Astrocyte (in vitro differentiated cells and primary cell): ENCODE measurements around the gene LMAN1L. TPM values are rescaled to one million over a fixed set of nuclear protein-coding genes. Genes with fewer than 3 reads are reported as not detected.

ENCODE experiments used
- DNase-seq: peaks from one replicate; pipeline ENCODE4 v3.0.0-alpha.2; 2010; ENCODE audit warnings: low read depth
- FAIRE-seq: peaks from 2 replicates; lab custom pipeline; 2011; peaks lifted over from hg19 to GRCh38; lab: Jason Lieb, UNC
- H2AFZ ChIP-seq: 2 replicates; pipeline ENCODE4 v1.6.0; 2012; ENCODE audit warnings: low read depth, low read length, inconsistent platforms
- H3K27ac ChIP-seq: 2 replicates; pipeline ENCODE4 v1.5.1; 2011; ENCODE audit warnings: low read depth, low read length, inconsistent platforms
- H3K27me3 ChIP-seq: 2 replicates; pipeline ENCODE4 v1.6.0; 2011; ENCODE audit warnings: low read length, inconsistent platforms; ENCODE audit not compliant: insufficient read depth
- H3K36me3 ChIP-seq: 2 replicates; pipeline ENCODE4 v1.5.1; 2011; ENCODE audit warnings: low read length, inconsistent platforms; ENCODE audit not compliant: insufficient read depth
- H3K4me1 ChIP-seq: 2 replicates; pipeline ENCODE4 v1.5.1; 2011; ENCODE audit warnings: low read length, inconsistent platforms; ENCODE audit not compliant: insufficient read depth
- H3K4me2 ChIP-seq: 2 replicates; pipeline ENCODE4 v1.6.0; 2012; ENCODE audit warnings: low read length, inconsistent platforms
- H3K4me3 ChIP-seq: 2 replicates; pipeline ENCODE4 v1.5.1; 2011; ENCODE audit warnings: low read depth, mild to moderate bottlenecking, low read length, inconsistent platforms; ENCODE audit not compliant: insufficient read depth
- H3K79me2 ChIP-seq: 2 replicates; pipeline ENCODE4 v1.6.0; 2012; ENCODE audit warnings: mild to moderate bottlenecking, low read length, inconsistent platforms; ENCODE audit not compliant: insufficient read depth
- H3K9ac ChIP-seq: 2 replicates; pipeline ENCODE4 v1.6.0; 2012; ENCODE audit warnings: mild to moderate bottlenecking, low read length, inconsistent platforms
- H3K9me3 ChIP-seq: 2 replicates; pipeline ENCODE4 v1.5.1; 2012; ENCODE audit warnings: low read depth, mild to moderate bottlenecking, low read length, inconsistent platforms; ENCODE audit not compliant: insufficient read depth
- H4K20me1 ChIP-seq: 2 replicates; pipeline ENCODE4 v1.6.0; 2012; ENCODE audit warnings: low read length, inconsistent platforms; ENCODE audit not compliant: insufficient read depth
- H3K27ac Mint-ChIP-seq: one replicate; pipeline ENCODE4 v1.8.0; 2021; ENCODE audit warnings: mild to moderate bottlenecking, mixed read lengths; ENCODE audit not compliant: unreplicated experiment
- H3K27me3 Mint-ChIP-seq: one replicate; pipeline ENCODE4 v1.8.0; 2021; ENCODE audit warnings: low read depth, mixed read lengths; ENCODE audit not compliant: unreplicated experiment
- H3K36me3 Mint-ChIP-seq: one replicate; pipeline ENCODE4 v1.8.0; 2021; ENCODE audit warnings: low read depth, mixed read lengths; ENCODE audit not compliant: unreplicated experiment
- H3K4me1 Mint-ChIP-seq: one replicate; pipeline ENCODE4 v1.8.0; 2021; ENCODE audit warnings: low read depth, mixed read lengths; ENCODE audit not compliant: unreplicated experiment
- H3K4me3 Mint-ChIP-seq: one replicate; pipeline ENCODE4 v1.8.0; 2021; ENCODE audit warnings: mild to moderate bottlenecking, moderate library complexity, mixed read lengths; ENCODE audit not compliant: unreplicated experiment
- H3K9me3 Mint-ChIP-seq: one replicate; pipeline ENCODE4 v1.8.0; 2021; ENCODE audit warnings: mild to moderate bottlenecking, mixed read lengths; ENCODE audit not compliant: unreplicated experiment
- CTCF ChIP-seq: IDR thresholded peaks from 2 replicates; pipeline ENCODE4 v1.5.1; 2011; ENCODE audit warnings: low read depth, mild to moderate bottlenecking, inconsistent platforms, low read length, moderate library complexity; ENCODE audit not compliant: insufficient read depth
- EZH2 ChIP-seq: IDR thresholded peaks from 2 replicates; pipeline ENCODE4 v1.6.1; 2012; ENCODE audit warnings: mild to moderate bottlenecking, low read length, inconsistent platforms; ENCODE audit not compliant: insufficient read depth
- total RNA-seq: library from RNA; stranded (reverse); gene quantifications from 2 replicates; pipeline ENCODE4 v1.2.1, GENCODE V29; 2021

LMAN1L gene
- total RNA-seq, 1 donor from 2014 or later: 0.32 TPM

DNA sequence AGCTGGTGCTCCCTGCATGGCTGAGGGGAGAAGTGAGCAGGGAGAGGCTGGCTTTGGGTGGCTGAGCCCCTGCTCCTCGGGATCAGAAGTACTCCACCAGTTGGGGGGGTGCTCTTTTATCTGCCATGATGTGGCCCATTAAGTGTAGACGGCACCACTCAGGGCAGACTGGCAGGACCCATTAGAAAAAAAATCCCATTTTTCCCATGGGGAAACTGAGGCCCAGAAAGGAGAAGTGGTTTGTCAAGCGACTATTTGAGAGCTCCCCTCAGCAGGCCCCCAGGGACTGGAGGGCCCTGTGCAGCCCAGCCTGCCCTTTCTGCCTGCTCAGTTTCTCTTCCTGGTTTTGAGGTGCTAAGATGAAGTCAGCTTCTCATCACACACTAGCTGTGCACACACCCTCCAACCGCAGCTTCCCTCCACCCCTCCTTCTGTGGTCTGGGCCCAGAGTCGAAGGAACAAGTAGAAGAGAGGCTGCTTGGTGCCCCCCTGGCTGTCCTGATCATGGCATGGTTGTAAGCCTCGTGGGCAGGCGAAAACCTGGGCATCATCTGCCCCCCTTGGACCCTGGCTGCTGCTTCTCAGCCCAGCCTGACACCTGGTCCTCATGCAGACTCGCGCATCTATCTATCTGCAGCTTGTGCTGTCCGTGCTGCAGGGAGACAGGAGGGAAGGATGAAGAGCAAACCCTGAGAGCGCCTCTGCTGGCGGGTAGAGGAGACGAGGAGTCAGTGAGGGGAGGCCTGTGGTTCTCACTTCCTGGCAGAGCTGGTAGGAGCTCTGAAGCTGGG is 25.2 kb upstream of the LMAN1L start:
- H3K4me2 ChIP-seq: peak overlapping the region; percentile 69
- H3K9me3 Mint-ChIP-seq: no peaks in the 10 kb centered on the region
- no peaks in the 10 kb centered on the region for H3K27me3 ChIP-seq
- peaks cover 95% of the 10 kb centered on the region for H4K20me1 ChIP-seq
- peaks cover 70% of the 10 kb centered on the region for H3K4me1 ChIP-seq
- H3K36me3 ChIP-seq: no peaks in the 10 kb centered on the region
- no peaks in the 10 kb centered on the region for H3K9me3 ChIP-seq
- H3K27ac ChIP-seq: peak overlapping the region; percentile 22
- peaks cover 3% of the 10 kb centered on the region for H3K36me3 Mint-ChIP-seq
- H3K79me2 ChIP-seq: peaks cover 95% of the 10 kb centered on the region
- H2AFZ ChIP-seq: no peak overlapping the region
- FAIRE-seq: no peak
- peak overlapping the region; percentile 14 for H3K9ac ChIP-seq
- DNase-seq: peak; percentile 65
- H3K4me1 Mint-ChIP-seq: peaks cover 41% of the 10 kb centered on the region
- no peaks in the 10 kb centered on the region for H3K27me3 Mint-ChIP-seq
- H3K4me3 ChIP-seq: no peak overlapping the region
- H3K4me3 Mint-ChIP-seq: peak overlapping the region; percentile 46
- TF ChIP-seq EZH2: no peak
- peak; percentile 57 for TF ChIP-seq CTCF
- peak overlapping the region; percentile 84 for H3K27ac Mint-ChIP-seq

GRCh38 chr15:74788042-74788682 is 24.5 kb upstream of the LMAN1L start:
- Histone ChIP-seq H3K4me1 (peaks cover 75% of the 10 kb centered on the region), H4K20me1 (peaks cover 95% of the 10 kb centered on the region), H3K36me3 (no peaks in the 10 kb centered on the region), H3K9ac (no peak overlapping the region), H2AFZ (no peak overlapping the region), H3K4me2 (peak overlapping the region; percentile 69), H3K9me3 (no peaks in the 10 kb centered on the region), H3K4me3 (no peak overlapping the region), H3K79me2 (peaks cover 95% of the 10 kb centered on the region), H3K27ac (no peak overlapping the region), H3K27me3 (no peaks in the 10 kb centered on the region)
- no peak for FAIRE-seq
- H3K27ac Mint-ChIP-seq: peak overlapping the region; percentile 84
- TF ChIP-seq EZH2 (no peak), CTCF (no peak)
- DNase-seq: no peak
- peaks cover 41% of the 10 kb centered on the region for H3K4me1 Mint-ChIP-seq
- no peaks in the 10 kb centered on the region for H3K9me3 Mint-ChIP-seq
- peak overlapping the region; percentile 46 for H3K4me3 Mint-ChIP-seq
- H3K27me3 Mint-ChIP-seq: no peaks in the 10 kb centered on the region
- H3K36me3 Mint-ChIP-seq: peaks cover 3% of the 10 kb centered on the region
